ENCODE results near the gene PPFIBP2.

Gene PPFIBP2

DNA sequence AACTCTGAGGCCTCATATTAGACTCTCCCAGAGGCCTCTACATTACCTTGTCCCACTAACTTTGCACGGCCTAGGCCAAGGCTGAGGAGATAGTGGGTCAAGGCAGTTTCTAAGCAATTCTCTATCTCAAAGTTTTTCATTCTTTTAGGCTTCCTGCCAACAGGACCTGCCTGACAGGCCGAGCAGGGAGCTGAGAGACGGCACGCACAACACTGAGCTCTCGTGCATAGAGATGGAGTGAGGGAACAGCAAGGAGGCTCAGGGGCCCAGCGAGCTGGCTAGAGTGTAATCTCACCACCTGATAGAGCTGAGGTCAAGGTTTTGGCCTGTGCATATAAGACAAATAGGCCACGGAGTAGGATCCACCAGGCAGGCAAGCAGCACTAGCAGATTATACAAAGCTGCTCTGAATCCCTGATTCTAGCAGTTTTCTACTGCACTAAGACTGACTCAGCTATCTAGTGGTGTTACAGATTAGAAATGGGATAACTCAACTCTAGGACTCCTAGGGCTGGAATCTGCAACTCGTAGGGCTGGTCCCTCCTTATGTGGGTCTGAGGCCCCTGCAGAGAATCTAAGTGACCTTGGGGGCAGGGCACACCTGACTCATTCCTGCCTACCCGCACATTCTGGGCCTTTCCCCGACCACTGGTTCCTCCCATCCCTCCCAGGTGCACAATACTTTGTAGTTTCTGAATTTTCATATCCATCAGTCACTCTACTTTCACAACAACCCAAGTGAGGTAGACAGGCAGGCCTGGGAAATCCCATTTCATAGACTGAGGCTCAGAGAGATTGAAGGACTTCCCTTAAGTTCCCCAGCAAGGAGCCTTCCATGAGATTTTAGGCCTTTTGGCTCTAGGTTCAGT lies 157.8 kb downstream of the PPFIBP2 start:
- FAIRE-seq: no peak

DNA sequence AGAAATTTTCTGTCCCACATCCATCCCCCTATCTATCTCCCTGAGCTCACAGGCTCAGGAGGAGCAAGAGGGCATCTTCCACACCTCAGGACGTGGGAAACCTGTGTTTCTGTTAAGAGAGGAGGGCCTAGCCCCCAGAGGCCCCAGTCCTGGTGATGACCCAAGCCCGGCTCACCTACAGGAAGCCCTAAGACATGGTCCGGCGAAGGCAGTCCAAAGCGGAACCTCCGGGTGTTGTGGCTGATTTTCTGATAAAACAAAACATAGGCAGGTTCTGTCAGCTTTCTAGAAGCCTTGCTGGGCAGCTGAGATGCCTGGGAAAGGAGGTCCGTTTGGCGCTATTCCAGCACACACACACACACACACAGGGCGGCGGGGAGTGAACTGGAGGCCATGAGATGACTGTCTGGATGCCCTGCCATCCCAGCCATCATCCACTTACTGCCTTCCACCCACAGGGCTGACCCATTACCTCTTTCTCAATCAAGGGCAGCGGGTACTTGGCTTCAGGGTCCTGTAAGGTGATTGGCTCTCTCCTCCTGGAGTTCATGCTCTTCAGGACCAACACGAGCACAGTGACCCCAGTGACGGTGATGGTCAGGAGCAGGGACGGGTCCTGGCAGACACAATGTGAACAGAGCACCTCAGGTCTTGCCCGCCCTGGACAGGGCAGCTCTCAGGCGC lies 158.6 kb downstream of the PPFIBP2 start:
- FAIRE-seq: no peak

DNA sequence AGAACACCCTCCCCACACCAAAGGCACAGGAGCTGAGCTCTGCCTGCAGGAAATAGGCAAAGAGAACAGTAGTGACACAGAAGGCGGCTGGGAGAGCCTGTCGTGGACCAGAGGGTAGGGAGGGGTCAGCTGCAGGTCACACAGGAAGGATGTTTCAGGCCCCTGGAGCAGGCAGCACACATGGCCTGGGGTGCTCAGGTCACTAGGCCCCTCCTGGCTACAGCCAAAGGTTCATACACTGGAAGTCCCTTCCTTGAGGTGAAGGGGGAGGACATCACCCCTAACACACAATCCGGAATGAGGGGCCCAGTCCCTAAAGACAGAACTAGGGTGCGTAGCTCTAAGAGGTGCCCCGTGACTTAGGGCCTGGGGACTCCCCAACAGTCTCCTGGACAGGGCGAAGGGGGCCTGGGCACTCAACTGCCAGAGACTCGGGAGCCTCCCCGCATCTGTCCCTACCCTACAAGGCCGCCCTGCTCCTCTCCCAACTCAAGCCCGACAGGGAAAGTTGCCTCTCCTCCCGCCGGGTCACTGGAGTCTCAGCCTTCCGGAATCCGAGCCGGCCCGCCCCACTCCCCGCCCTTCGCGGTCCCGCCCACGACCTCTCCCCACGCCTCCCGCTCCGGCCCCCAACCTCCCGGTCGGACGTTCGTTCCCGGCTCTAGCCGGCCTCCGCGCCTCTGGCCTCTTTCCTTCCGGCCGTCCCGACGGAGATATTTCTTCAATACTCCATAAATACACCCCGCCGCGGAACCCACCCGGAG lies 159.3 kb downstream of the PPFIBP2 start, which contains the start of gene CYB5R2:
CYB5R2 (minus strand) TSS at position 541 of the 764 bp plus-strand sequence. CDS start 675 bp downstream, outside the sequence.
- no peak for FAIRE-seq

DNA sequence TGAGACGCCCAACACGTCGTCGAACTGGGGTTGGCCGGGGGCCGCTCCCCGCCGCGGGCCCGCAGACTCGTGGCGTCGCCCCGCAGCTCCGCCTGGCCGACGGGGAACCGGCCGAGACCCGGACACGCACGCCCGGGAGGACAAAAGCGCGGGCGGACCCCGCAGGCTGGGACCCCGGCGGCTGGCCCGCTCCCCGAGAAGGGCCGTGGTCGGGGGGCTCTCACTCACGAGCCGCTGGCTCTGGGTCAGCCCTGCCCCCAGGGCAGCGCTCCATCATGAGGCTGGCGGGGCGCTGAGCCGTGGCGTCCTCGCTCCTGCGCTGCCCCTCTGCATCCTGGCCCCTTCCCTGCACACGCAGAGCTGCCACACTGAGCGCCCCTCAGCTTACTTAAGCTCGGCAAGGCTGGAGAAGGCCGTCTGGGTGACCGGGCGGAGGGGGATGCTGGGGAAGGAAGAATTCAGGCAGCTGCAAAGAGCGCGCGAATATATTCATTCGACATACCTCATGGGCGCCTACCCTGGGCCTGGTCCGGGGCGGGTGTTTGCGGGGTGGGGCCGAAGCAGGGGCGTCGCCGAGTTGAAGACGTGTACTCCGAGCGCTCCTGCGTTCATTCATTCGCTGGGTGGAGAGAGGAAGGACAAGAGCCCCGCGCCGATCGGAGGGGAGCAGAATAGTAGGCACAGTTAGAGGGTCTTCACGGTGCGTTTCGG lies 160.1 kb downstream of the PPFIBP2 start:
- no peak for FAIRE-seq

DNA sequence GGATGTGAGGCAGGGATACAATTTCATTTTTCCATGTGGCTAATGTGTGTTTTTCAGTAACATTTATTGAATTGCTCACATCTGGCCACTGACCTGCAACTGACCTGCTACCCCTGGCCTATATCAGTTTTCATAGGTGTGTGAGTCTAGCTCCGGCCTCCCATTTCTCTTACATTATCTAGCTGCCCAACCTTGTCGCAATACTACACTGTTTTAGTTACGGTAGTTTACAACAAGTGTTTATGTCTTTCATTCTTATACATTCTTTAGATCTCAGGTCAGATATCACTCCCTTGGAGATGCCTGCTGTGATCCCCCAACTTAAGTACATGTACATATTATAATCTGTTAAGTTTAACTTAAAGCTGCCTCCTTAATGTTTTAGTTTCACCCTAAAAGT lies 161.8 kb downstream of the PPFIBP2 start:
- no peak for FAIRE-seq

DNA sequence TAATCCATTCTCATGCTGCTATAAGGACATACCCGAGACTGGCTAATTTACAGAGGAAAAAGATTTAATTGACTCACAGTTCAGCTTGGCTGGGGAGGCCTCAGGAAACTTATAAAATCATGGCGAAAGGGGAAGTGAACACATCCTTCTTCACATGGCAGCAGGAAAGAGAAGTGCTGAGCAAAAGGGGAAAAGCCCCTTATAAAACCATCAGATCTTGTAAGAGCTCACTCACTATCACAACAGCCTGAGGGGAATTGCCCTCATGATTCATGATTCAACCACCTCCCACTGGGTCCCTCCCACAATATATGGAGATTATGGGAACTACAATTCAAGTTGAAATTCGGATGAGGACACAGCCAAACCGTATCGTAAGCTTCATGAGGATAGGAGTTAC lies 163.3 kb downstream of the PPFIBP2 start:
- FAIRE-seq: no peak

DNA sequence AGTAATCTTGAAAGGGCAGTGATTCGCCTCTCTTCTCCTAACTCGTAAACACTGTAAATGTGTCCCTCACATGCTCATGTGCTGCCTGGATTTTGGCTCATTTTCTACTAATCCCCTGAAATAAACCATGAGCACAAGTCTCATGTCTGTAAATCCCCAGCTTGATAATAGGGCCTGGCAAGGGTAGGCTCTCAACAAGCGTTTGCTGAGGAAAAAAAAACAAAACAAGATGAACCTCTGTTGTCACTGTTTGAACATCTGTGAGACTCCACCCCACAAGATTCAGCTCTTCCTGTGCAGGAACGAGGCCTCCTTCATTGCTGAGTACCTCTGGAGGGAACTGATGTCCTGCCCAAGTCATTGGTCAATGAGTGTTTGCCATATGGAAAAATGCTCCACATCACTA lies 164.0 kb downstream of the PPFIBP2 start:
- no peak for FAIRE-seq

DNA sequence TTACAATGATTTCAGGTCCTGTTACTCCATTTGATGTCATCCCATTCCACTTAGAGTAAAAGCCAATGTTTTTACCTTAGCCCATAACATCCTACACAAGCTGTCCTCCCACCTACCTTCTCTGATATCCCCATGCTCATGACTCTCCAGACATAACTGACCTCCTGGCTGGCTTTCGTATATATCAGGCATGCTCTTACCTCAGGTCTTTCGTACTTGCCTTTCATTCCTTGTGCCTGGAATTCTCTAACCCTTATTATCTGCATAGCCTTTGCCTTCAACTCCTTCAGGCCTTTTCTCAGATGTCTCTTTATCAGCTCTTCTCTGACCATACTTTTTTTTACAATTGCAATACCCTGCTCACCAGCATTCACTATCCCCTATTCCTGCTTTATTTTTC lies 169.8 kb downstream of the PPFIBP2 start:
- FAIRE-seq: no peak

DNA sequence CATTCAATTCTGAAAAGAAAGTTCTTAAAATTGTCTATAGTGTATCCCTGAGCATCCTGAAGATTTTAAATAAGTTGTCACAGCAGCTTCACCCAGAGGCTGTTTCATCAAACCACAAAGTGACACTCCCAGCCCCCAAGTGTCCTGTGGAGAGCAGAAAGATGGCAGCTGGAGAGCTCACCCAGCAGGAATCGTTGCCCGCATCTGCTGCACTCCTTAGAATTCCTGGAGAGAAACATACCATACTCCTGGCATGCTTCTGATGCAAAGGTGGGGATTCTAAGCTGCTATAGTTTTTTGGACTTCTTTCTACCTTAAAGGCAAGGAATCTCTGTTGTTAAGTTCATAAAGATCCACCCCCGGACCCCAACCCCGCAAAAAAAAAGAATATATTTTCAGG lies 173.0 kb downstream of the PPFIBP2 start:
- FAIRE-seq: no peak

DNA sequence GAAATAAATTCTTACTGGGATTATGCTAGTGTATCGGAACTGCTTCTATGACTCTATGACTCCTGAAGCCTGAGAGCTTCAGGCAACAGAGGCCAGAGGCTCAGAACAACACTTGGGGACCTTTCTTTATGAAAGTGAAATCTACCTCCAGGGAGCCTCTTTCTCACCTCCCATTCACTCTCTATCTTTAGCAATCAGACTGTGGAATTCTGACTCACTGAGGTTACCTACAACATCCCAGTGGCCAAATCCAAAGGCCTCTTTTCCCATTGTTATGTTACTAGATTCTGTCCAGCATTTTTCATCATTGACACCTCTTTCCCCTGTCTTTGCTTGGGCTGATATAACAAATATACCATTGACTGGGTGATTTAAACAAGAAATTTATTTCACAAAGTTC lies 173.6 kb downstream of the PPFIBP2 start:
- no peak for FAIRE-seq

DNA sequence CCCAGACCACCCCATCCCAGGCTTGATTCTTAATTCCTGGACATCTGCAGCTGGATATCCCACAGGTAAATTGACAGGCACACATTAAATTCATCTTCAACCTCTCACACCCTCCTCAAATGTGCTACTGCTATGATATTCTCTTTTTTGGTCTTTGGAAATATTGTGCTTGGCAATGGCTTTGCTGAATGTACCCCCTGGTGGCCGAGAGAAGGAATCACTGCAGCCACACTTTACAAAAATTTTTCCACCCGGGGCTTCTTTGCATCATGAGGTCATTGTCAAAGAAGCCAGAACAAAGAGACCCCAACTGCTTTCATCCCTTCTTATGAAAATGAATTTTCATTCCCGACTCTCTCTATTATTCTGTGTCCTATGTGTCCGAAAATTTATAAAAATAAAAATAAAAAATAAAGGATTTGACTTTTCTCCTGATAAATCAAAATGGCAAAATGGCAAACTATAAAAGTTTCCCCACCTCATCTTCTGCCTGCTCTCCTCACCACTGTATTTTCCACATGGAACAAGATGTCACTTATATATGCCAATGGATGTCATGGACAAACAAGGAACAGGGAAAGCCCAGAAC lies 174.5 kb downstream of the PPFIBP2 start:
- no peak for FAIRE-seq

DNA sequence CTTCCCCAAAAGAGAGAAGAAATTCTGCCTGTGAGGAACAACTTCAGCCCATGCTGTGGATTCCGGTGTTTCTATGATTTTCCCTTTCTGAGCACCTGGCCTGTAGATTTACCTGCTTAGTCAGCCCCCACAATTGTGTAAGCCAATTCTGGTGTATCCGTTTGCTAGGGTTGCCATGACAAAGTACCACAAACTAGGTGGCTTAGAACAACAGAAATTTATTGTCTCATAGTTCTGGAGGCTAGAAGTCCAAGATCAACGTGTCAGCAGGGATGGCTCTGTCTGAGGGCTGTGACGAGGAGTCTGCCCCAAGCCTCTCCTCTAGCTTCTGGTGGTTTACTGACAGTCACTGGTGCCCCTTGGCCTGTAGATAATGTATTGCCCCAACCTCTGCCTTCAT lies 175.4 kb downstream of the PPFIBP2 start:
- FAIRE-seq: no peak

DNA sequence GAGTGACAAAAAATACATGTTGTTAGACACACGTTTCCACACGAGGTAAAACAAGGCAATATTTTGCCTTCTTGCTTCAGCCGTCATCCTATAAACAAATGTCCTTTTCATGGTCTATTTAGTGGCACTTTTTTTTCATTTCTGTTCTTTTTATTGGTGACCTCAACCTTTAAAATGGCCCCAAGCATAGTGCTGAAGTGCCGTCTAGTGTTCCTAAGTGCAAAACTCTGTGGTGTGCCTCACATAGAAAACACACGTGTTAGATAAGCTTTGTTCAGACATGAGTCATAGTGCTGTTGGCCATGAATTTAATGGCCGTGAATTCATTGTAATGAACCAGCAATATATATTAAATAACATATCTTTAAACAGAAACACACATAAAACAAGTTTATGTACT lies 176.8 kb downstream of the PPFIBP2 start:
- no peak for FAIRE-seq

DNA sequence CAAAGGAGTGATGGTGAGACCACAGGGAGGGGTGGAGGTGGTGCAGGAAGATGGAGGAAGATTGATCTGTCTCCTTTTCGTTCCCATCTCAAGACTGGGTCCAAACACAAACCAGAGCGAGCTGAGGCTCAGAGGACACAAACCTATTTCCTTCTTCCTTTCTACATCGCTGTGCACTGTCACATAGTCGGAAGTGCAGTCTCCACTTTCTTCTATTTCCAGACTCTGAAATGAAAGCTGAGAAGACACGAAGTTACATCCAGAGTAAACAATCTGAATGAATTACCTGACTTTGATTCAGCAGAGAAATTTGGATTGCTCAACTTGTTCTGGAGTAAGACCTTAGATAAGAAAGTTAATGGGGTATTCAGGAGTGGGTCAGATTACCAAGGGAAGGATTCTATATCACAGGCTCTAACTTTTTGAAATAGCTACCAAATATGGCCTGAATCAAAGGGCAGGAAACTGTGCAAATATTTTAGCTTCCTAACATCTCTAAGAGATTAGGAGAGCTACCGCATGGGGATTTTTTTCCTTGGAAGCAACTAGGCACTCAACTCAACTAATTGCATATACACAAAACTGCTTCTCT lies 178.1 kb downstream of the PPFIBP2 start:
- no peak for FAIRE-seq

DNA sequence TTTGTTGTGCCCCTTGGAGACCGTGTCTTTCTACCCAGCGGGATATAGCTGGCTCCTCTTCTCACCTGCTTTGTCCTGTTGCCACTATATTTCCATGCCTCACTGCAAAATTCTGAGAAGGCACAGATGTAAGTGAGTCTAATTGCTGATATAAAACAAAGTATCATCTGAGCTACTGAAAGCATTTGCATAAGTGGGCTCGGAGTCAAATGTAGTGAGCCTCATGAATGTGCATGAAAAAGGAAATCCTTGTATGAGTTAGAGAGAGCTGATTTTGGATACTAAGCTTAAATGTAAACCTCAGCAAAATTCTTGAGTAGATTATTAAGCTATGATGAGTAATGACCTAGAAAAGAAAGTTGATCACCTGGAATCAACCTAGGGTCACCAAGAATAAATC lies 178.6 kb downstream of the PPFIBP2 start:
- FAIRE-seq: no peak

DNA sequence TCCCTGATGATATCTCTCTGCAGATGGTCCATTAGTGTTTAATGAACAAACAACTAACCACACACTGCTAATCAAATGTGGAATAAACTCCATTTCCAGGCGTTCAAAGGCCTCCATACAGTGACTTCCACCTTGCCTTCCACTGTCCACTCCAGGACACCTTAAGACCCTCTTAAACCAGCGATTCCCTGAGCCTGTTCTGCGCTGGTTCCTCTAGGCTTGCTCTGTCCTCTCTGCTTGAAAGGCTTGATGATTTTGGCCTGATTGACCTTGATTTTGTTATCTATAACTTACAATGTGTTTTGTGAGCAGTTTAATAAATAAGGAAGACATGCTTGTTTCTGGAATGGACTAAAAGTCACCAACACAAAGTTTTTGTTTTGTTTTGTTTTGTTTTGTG lies 180.4 kb downstream of the PPFIBP2 start:
- no peak for FAIRE-seq

DNA sequence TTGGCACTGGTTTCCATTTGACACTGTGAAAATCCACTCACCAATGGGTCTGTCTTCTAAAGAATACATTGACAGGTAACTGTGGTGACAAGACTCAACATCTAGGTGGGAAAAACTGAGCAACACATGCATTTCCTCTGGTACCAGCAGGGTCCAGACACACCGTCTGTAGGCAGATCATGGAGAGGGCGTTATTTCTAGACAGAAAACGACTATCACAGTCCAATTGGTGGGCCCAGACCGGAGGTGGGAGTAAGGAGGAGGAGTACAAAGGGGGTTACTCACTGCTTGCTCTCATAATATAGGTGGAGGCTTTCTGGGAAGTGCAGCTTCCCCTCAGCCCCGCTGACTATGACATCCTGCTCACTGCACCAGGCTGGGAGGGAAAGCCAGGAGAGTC lies 182.6 kb downstream of the PPFIBP2 start:
- no peak for FAIRE-seq
